ENCODE results near the gene PTPRN2.
"Not testable (repeated sequence)": the region's sequence is repeated elsewhere in the genome, so short reads cannot be mapped to it uniquely, and the experiment has no call there.

The PTPRN2 gene

GRCh38 chr7:158164101-158165095 lies 423.2 kb downstream of the PTPRN2 start:
- DNase-seq = peak; percentile 7
- WGBS (ENCODE audit: extremely low coverage, insufficient coverage, low lambda C conversion rate) = no CpG with 5 or more reads among the region's 67 CpGs
- H2BK120ac ChIP-seq (ENCODE audit: low read depth, low read length) = no peak overlapping the region

GRCh38 chr7:158161194-158161593 lies 426.4 kb downstream of the PTPRN2 start:
- Histone ChIP-seq H2BK5ac (ENCODE audit: low read length) (no peak overlapping the region), H3K27ac (ENCODE audit: low read depth, low read length) (no peak overlapping the region), H3K9ac (ENCODE audit: low read length) (no peak overlapping the region), H3K23ac (ENCODE audit: low read length) (no peak overlapping the region), H3K27me3 (ENCODE audit: insufficient read depth, low read length, poor library complexity) (no peaks in the 10 kb centered on the region), H3K4ac (ENCODE audit: low read depth, low read length) (no peak overlapping the region), H4K5ac (ENCODE audit: low read length) (no peak overlapping the region), H3K18ac (ENCODE audit: low read length) (no peak overlapping the region), H3K56ac (ENCODE audit: low read length) (no peak overlapping the region), H3K79me2 (ENCODE audit: control insufficient read depth, insufficient read depth, low read length) (no peaks in the 10 kb centered on the region), H2BK15ac (replicated peaks; ENCODE audit: low read depth) (no peak overlapping the region), H4K8ac (ENCODE audit: low read depth, low read length) (no peak overlapping the region), H2BK120ac (ENCODE audit: low read depth, low read length) (no peak overlapping the region), H3K4me3 (ENCODE audit: low read length) (no peak overlapping the region), H3K79me1 (ENCODE audit: low read length) (no peaks in the 10 kb centered on the region), H3K4me1 (ENCODE audit: control insufficient read depth, low read depth, low read length) (no peaks in the 10 kb centered on the region), H2AK5ac (ENCODE audit: low read length) (no peak overlapping the region), H3K36me3 (ENCODE audit: control insufficient read depth, insufficient read depth, low read length) (no peaks in the 10 kb centered on the region), H3K4me2 (ENCODE audit: low read length) (no peak overlapping the region)
- DNase-seq = no peak
- WGBS (ENCODE audit: extremely low coverage, insufficient coverage, low lambda C conversion rate) = no CpG with 5 or more reads among the region's 5 CpGs

More at GRCh38 chr7:158164101-158165095, 423.2 kb downstream of the PTPRN2 start:
- no peak overlapping the region for H3K27ac ChIP-seq (ENCODE audit: low read depth, low read length)
- no peak overlapping the region for H3K23ac ChIP-seq (ENCODE audit: low read length)
- no peaks in the 10 kb centered on the region for H3K79me1 ChIP-seq (ENCODE audit: low read length)
- no peaks in the 10 kb centered on the region for H3K36me3 ChIP-seq (ENCODE audit: control insufficient read depth, insufficient read depth, low read length)
- H3K4ac ChIP-seq (ENCODE audit: low read depth, low read length) = no peak overlapping the region
- H2AK5ac ChIP-seq (ENCODE audit: low read length) = no peak overlapping the region
- H4K8ac ChIP-seq (ENCODE audit: low read depth, low read length) = no peak overlapping the region
- H3K27me3 ChIP-seq (ENCODE audit: insufficient read depth, low read length, poor library complexity) = no peaks in the 10 kb centered on the region
- no peak overlapping the region for H3K56ac ChIP-seq (ENCODE audit: low read length)
- no peaks in the 10 kb centered on the region for H3K4me1 ChIP-seq (ENCODE audit: control insufficient read depth, low read depth, low read length)
- no peak overlapping the region for H3K4me3 ChIP-seq (ENCODE audit: low read length)
- H3K9ac ChIP-seq (ENCODE audit: low read length) = no peak overlapping the region
- H3K18ac ChIP-seq (ENCODE audit: low read length) = no peak overlapping the region
- no peaks in the 10 kb centered on the region for H3K79me2 ChIP-seq (ENCODE audit: control insufficient read depth, insufficient read depth, low read length)
- no peak overlapping the region for H3K4me2 ChIP-seq (ENCODE audit: low read length)
- H2BK15ac ChIP-seq (replicated peaks; ENCODE audit: low read depth) = no peak overlapping the region
- no peak overlapping the region for H2BK5ac ChIP-seq (ENCODE audit: low read length)
- no peak overlapping the region for H4K5ac ChIP-seq (ENCODE audit: low read length)

GRCh38 chr7:158160199-158160598 lies 427.4 kb downstream of the PTPRN2 start:
- H4K5ac ChIP-seq (ENCODE audit: low read length) = no peak overlapping the region
- DNase-seq = no peak
- no peak overlapping the region for H3K23ac ChIP-seq (ENCODE audit: low read length)
- H3K79me2 ChIP-seq (ENCODE audit: control insufficient read depth, insufficient read depth, low read length) = no peaks in the 10 kb centered on the region
- H3K36me3 ChIP-seq (ENCODE audit: control insufficient read depth, insufficient read depth, low read length) = no peaks in the 10 kb centered on the region
- no peak overlapping the region for H4K8ac ChIP-seq (ENCODE audit: low read depth, low read length)
- no peak overlapping the region for H2BK15ac ChIP-seq (replicated peaks; ENCODE audit: low read depth)
- no peak overlapping the region for H3K56ac ChIP-seq (ENCODE audit: low read length)
- H3K4me1 ChIP-seq (ENCODE audit: control insufficient read depth, low read depth, low read length) = no peaks in the 10 kb centered on the region
- H3K9ac ChIP-seq (ENCODE audit: low read length) = no peak overlapping the region
- H3K4ac ChIP-seq (ENCODE audit: low read depth, low read length) = no peak overlapping the region
- no peak overlapping the region for H3K18ac ChIP-seq (ENCODE audit: low read length)
- H3K27ac ChIP-seq (ENCODE audit: low read depth, low read length) = no peak overlapping the region
- H3K27me3 ChIP-seq (ENCODE audit: insufficient read depth, low read length, poor library complexity) = no peaks in the 10 kb centered on the region
- no peak overlapping the region for H3K4me2 ChIP-seq (ENCODE audit: low read length)
- H2BK5ac ChIP-seq (ENCODE audit: low read length) = no peak overlapping the region
- H2AK5ac ChIP-seq (ENCODE audit: low read length) = no peak overlapping the region
- whole genome bisulfite sequencing (ENCODE audit: extremely low coverage, insufficient coverage, low lambda C conversion rate) = no CpG with 5 or more reads among the region's 5 CpGs
- no peak overlapping the region for H3K4me3 ChIP-seq (ENCODE audit: low read length)
- H2BK120ac ChIP-seq (ENCODE audit: low read depth, low read length) = no peak overlapping the region
- no peaks in the 10 kb centered on the region for H3K79me1 ChIP-seq (ENCODE audit: low read length)

- no peaks in the 10 kb centered on the region for H3K36me3 ChIP-seq (ENCODE audit: control insufficient read depth, insufficient read depth, low read length)
- no peak overlapping the region for H3K4me3 ChIP-seq (ENCODE audit: low read length)
- WGBS (ENCODE audit: extremely low coverage, insufficient coverage, low lambda C conversion rate) = no CpG with 5 or more reads among the region's 16 CpGs
These were observed 430.2 kb downstream of the PTPRN2 start for GRCh38 chr7:158157460-158157859.

GRCh38 chr7:158151273-158151672 lies 436.4 kb downstream of the PTPRN2 start:
- not testable (repeated sequence) for H3K79me2 ChIP-seq (ENCODE audit: control insufficient read depth, insufficient read depth, low read length); H3K27me3 ChIP-seq (ENCODE audit: insufficient read depth, low read length, poor library complexity); H3K23ac ChIP-seq (ENCODE audit: low read length); H2BK15ac ChIP-seq (replicated peaks; ENCODE audit: low read depth); H3K36me3 ChIP-seq (ENCODE audit: control insufficient read depth, insufficient read depth, low read length); H3K4ac ChIP-seq (ENCODE audit: low read depth, low read length); H3K9ac ChIP-seq (ENCODE audit: low read length); H3K18ac ChIP-seq (ENCODE audit: low read length); H2BK120ac ChIP-seq (ENCODE audit: low read depth, low read length); H4K5ac ChIP-seq (ENCODE audit: low read length); H3K27ac ChIP-seq (ENCODE audit: low read depth, low read length); H4K8ac ChIP-seq (ENCODE audit: low read depth, low read length); H3K4me3 ChIP-seq (ENCODE audit: low read length); H3K79me1 ChIP-seq (ENCODE audit: low read length); H2AK5ac ChIP-seq (ENCODE audit: low read length); DNase-seq; H3K4me1 ChIP-seq (ENCODE audit: control insufficient read depth, low read depth, low read length); H3K4me2 ChIP-seq (ENCODE audit: low read length); H2BK5ac ChIP-seq (ENCODE audit: low read length); H3K56ac ChIP-seq (ENCODE audit: low read length)
- no CpG with 5 or more reads among the region's 17 CpGs for WGBS (ENCODE audit: extremely low coverage, insufficient coverage, low lambda C conversion rate)

More at GRCh38 chr7:158157460-158157859, 430.2 kb downstream of the PTPRN2 start:
- Histone ChIP-seq H3K18ac (ENCODE audit: low read length) (no peak overlapping the region), H3K27me3 (ENCODE audit: insufficient read depth, low read length, poor library complexity) (no peaks in the 10 kb centered on the region), H3K4me1 (ENCODE audit: control insufficient read depth, low read depth, low read length) (no peaks in the 10 kb centered on the region), H2AK5ac (ENCODE audit: low read length) (no peak overlapping the region), H3K79me2 (ENCODE audit: control insufficient read depth, insufficient read depth, low read length) (no peaks in the 10 kb centered on the region), H2BK15ac (replicated peaks; ENCODE audit: low read depth) (no peak overlapping the region), H3K9ac (ENCODE audit: low read length) (no peak overlapping the region), H3K79me1 (ENCODE audit: low read length) (no peaks in the 10 kb centered on the region), H2BK5ac (ENCODE audit: low read length) (no peak overlapping the region), H3K4me2 (ENCODE audit: low read length) (no peak overlapping the region), H4K8ac (ENCODE audit: low read depth, low read length) (no peak overlapping the region), H3K23ac (ENCODE audit: low read length) (no peak overlapping the region), H3K4ac (ENCODE audit: low read depth, low read length) (no peak overlapping the region), H4K5ac (ENCODE audit: low read length) (no peak overlapping the region), H3K56ac (ENCODE audit: low read length) (no peak overlapping the region), H3K27ac (ENCODE audit: low read depth, low read length) (no peak overlapping the region), H2BK120ac (ENCODE audit: low read depth, low read length) (no peak overlapping the region)
- no peak for DNase-seq
